BJ (cell line): Measurements from ENCODE around the gene KSR1. TPM values are rescaled to one million over a fixed set of nuclear protein-coding genes. Genes with fewer than 3 reads are reported as not detected.
A peak's percentile ranks its signal among the peaks of the same experiment; 100 is the strongest.

ENCODE experiments used
- CTCF ChIA-PET: fragments of 350-600 bp; formaldehyde crosslinking; extraction: SDS; loops from one replicate; lab custom pipeline; 2021; ENCODE audit warnings: antibody characterized with exemption, inconsistent platforms; lab: Yijun Ruan, JAX
- POLR2A ChIA-PET: fragments of 300-600 bp; sonication (Branson Sonifier 250); formaldehyde crosslinking; extraction: SDS; loops from one replicate; lab custom pipeline; 2021; ENCODE audit warnings: antibody characterized with exemption; lab: Charles Lee
- DNase-seq: peaks from one replicate; pipeline ENCODE4 v3.0.0-alpha.2; 2011; ENCODE audit warnings: low read depth
- H3K27me3 ChIP-seq: 2 replicates; pipeline ENCODE4 v1.6.0; 2011; ENCODE audit warnings: low read length; ENCODE audit not compliant: control insufficient read depth, insufficient read depth
- H3K36me3 ChIP-seq: 2 replicates; pipeline ENCODE4 v1.5.1; 2011; ENCODE audit warnings: low read length; ENCODE audit not compliant: control insufficient read depth, insufficient read depth
- H3K4me3 ChIP-seq: 2 replicates; pipeline ENCODE4 v1.5.1; 2011; ENCODE audit warnings: low read depth, mild to moderate bottlenecking, control low read depth, low read length
- CTCF ChIP-seq: IDR thresholded peaks from 2 replicates; pipeline ENCODE4 v1.5.1; 2011; ENCODE audit warnings: low read depth, mild to moderate bottlenecking, control low read depth, inconsistent platforms, low read length, moderate library complexity; ENCODE audit not compliant: insufficient read depth
- polyA plus RNA-seq: library from polyadenylated mRNA; depleted of rRNA; stranded (reverse); fragments of >200 nt; gene quantifications from 2 replicates; pipeline ENCODE4 v1.2.3, GENCODE V29; 2011

The KSR1 gene
- polyA plus RNA-seq, 1 experiment = 6.8 TPM

- POLR2A ChIA-PET = no interaction called here
- CTCF ChIA-PET = interaction anchor here (0.8 to 1.6 kb wide), 4 partner anchors 10 to 82 kb away, joined by 3 to 4 read pairs (median 4); no protein-coding TSS in a partner anchor
- TF ChIP-seq CTCF = no peak
- Histone ChIP-seq H3K4me3 (no peak overlapping the region), H3K36me3 (no peaks in the 10 kb centered on the region), H3K27me3 (no peaks in the 10 kb centered on the region)
- no peak for DNase-seq
Observed at GRCh38 chr17:27539794-27540317, 83.6 kb downstream of the KSR1 start.

- no peak overlapping the region for H3K4me3 ChIP-seq
- no peak for TF ChIP-seq CTCF
- POLR2A ChIA-PET = no interaction called here
- CTCF ChIA-PET = interaction anchor here (0.8 to 1.6 kb wide), 5 partner anchors 9 to 82 kb away, joined by 3 to 5 read pairs (median 4); no protein-coding TSS in a partner anchor
- peak; percentile 84 for DNase-seq
- H3K27me3 ChIP-seq = no peaks in the 10 kb centered on the region
- H3K36me3 ChIP-seq = no peaks in the 10 kb centered on the region
Observed at GRCh38 chr17:27540318-27541101, 84.3 kb downstream of the KSR1 start.

GRCh38 chr17:27541301-27542023 lies 85.2 kb downstream of the KSR1 start:
- no peak for TF ChIP-seq CTCF
- DNase-seq = no peak
- H3K4me3 ChIP-seq = no peak overlapping the region
- ChIA-PET POLR2A (no interaction called here), CTCF (interaction anchor here (1.4 to 1.6 kb wide), 2 partner anchors 8 to 61 kb away, joined by 3 to 5 read pairs; no protein-coding TSS in a partner anchor)
- H3K36me3 ChIP-seq = no peaks in the 10 kb centered on the region
- no peaks in the 10 kb centered on the region for H3K27me3 ChIP-seq

- ChIA-PET CTCF (interaction anchor here (0.7 kb wide), 1 partner anchor 108 kb away, joined by 3 read pairs; no protein-coding TSS in a partner anchor), POLR2A (no interaction called here)
- no peak for TF ChIP-seq CTCF
- Histone ChIP-seq H3K27me3 (no peaks in the 10 kb centered on the region), H3K4me3 (no peak overlapping the region), H3K36me3 (no peaks in the 10 kb centered on the region)
- no peak for DNase-seq
Observed at GRCh38 chr17:27542841-27543463, 86.7 kb downstream of the KSR1 start.
